CD4-positive, alpha-beta memory T cell (primary cell): ENCODE data around the gene CD99. TPM values are rescaled to one million over a fixed set of nuclear protein-coding genes. Genes with fewer than 3 reads are reported as not detected.

Source experiments
- CTCF ChIA-PET: fragments of 350-600 bp; sonication (Branson Sonifier 250); formaldehyde crosslinking; loops from one replicate; lab custom pipeline; 2021; ENCODE audit warnings: inconsistent platforms; ENCODE audit not compliant: partially characterized antibody; lab: Charles Lee
- POLR2A ChIA-PET: fragments of 350-600 bp; sonication (Branson Sonifier 250); formaldehyde crosslinking; loops from one replicate; lab custom pipeline; 2021; ENCODE audit not compliant: partially characterized antibody; lab: Charles Lee
- DNase-seq, 5 donors: peaks; one replicate each; pipeline versions ENCODE4 v3.0.0 to v3.0.0-alpha.2; 2020 to 2022; ENCODE audit warnings: mixed read lengths in 1 of 5
- H3K27ac ChIP-seq: one replicate; pipeline ENCODE4 v1.7.0; 2013; ENCODE audit warnings: low read depth, low read length
- H3K27me3 ChIP-seq: 2 replicates; pipeline ENCODE4 v1.7.0; 2013; ENCODE audit warnings: mild to moderate bottlenecking, low read length, moderate library complexity; ENCODE audit not compliant: insufficient read depth
- H3K36me3 ChIP-seq: 2 replicates; pipeline ENCODE4 v1.7.0; 2013; ENCODE audit warnings: mild to moderate bottlenecking, low read length, moderate library complexity; ENCODE audit not compliant: insufficient read depth
- H3K4me1 ChIP-seq: 2 replicates; pipeline ENCODE4 v1.7.0; 2013; ENCODE audit warnings: mild to moderate bottlenecking, low read length, moderate library complexity; ENCODE audit not compliant: insufficient read depth
- H3K4me3 ChIP-seq, 2 donors: one replicate each; pipeline ENCODE4 v1.7.0; 2013; ENCODE audit warnings: low read length in 2 of 2, mild to moderate bottlenecking in 1 of 2
- H3K9me3 ChIP-seq, 2 donors: one replicate each; pipeline ENCODE4 v1.7.0; 2013; ENCODE audit warnings: low read length in 2 of 2, control low read depth in 1 of 2; ENCODE audit not compliant: control insufficient read depth in 1 of 2
- H3K27ac Mint-ChIP-seq, 7 donors: one replicate each; pipeline ENCODE4 v1.8.0; 2020 to 2021; ENCODE audit warnings: mixed read lengths in 7 of 7, mild to moderate bottlenecking in 6 of 7, inconsistent platforms in 3 of 7, moderate library complexity in 3 of 7
- H3K27me3 Mint-ChIP-seq, 2 donors: one replicate each; pipeline ENCODE4 v1.8.0; 2020 to 2021; ENCODE audit warnings: mixed read lengths in 2 of 2
- H3K36me3 Mint-ChIP-seq, 2 donors: one replicate each; pipeline ENCODE4 v1.8.0; 2020 to 2021; ENCODE audit warnings: mixed read lengths in 2 of 2, inconsistent platforms in 1 of 2, mild to moderate bottlenecking in 1 of 2
- H3K4me1 Mint-ChIP-seq, 4 donors: one replicate each; pipeline ENCODE4 v1.8.0; 2020 to 2021; ENCODE audit warnings: mixed read lengths in 4 of 4, mild to moderate bottlenecking in 1 of 4
- H3K4me3 Mint-ChIP-seq, 8 donors: one replicate each; pipeline ENCODE4 v1.8.0; 2020 to 2021; ENCODE audit warnings: mixed read lengths in 8 of 8, mild to moderate bottlenecking in 7 of 8, moderate library complexity in 6 of 8, inconsistent platforms in 3 of 8
- H3K9me3 Mint-ChIP-seq, 8 donors: one replicate each; pipeline ENCODE4 v1.8.0; 2020 to 2021; ENCODE audit warnings: mixed read lengths in 8 of 8, mild to moderate bottlenecking in 5 of 8, inconsistent platforms in 3 of 8, moderate library complexity in 1 of 8
- intact Hi-C: fragments of 100-400 bp; cut with micrococcal nuclease; formaldehyde crosslinking; loops from one replicate; pipeline ENCODE4 v1.15.1; 2023
- polyA plus RNA-seq, 2 donors: library from polyadenylated mRNA; unstranded; fragments of 300-500 nt; fragmentation: Illumina TruSeq; gene quantifications; one replicate each; pipeline ENCODE4 v1.2.3, GENCODE V29; 2021
- total RNA-seq, 2 experiments: library from RNA; stranded (reverse); gene quantifications; one replicate each; pipeline ENCODE4 v1.2.3, GENCODE V29; 2021

Gene CD99
- total and polyA plus RNA-seq, 4 experiments from 2014 or later, result 283 to 400 (median 339) TPM

GRCh38 chrX:2708592-2709188 lies 17.6 kb downstream of the CD99 start:
- Histone ChIP-seq H3K27me3 (no peaks in the 10 kb centered on the region), H3K4me1 (peaks cover 79% of the 10 kb centered on the region), H3K36me3 (peaks cover 12% of the 10 kb centered on the region), H3K9me3 (no peaks in the 10 kb centered on the region), H3K27ac (peak overlapping the region; percentile 29), H3K4me3 (no peak overlapping the region)
- Mint-ChIP-seq H3K27ac (peak overlapping the region; percentile 33 to 90 (median 85)), H3K27me3 (no peaks in the 10 kb centered on the region), H3K36me3 (peaks cover 3 to 39% of the 10 kb centered on the region in 2 donors), H3K4me3 (peak overlapping the region; percentile 4 to 83 (median 44)), H3K9me3 (peaks cover 0 to 2% (median 0%) of the 10 kb centered on the region in 8 donors), H3K4me1 (peaks cover 52 to 75% (median 65%) of the 10 kb centered on the region in 4 donors)
- ChIA-PET POLR2A (no interaction called here), CTCF (no interaction called here)
- intact Hi-C loops, result no loop called here
- no peak for DNase-seq

GRCh38 chrX:2709556-2709955 lies 18.5 kb downstream of the CD99 start:
- H3K27me3 ChIP-seq, result no peaks in the 10 kb centered on the region
- H3K4me1 ChIP-seq, result peaks cover 77% of the 10 kb centered on the region
- peak overlapping the region; percentile 48 for H3K27ac ChIP-seq
- Mint-ChIP-seq H3K27me3 (no peaks in the 10 kb centered on the region), H3K9me3 (peaks cover 0 to 2% (median 0%) of the 10 kb centered on the region in 8 donors), H3K27ac (peak overlapping the region; percentile 88 to 95 (median 90)), H3K4me3 (peak overlapping the region in 7 of 8 donors; percentile 76 to 87 (median 82)), H3K4me1 (peaks cover 53 to 66% (median 62%) of the 10 kb centered on the region in 4 donors), H3K36me3 (peaks cover 8 to 44% of the 10 kb centered on the region in 2 donors)
- no peaks in the 10 kb centered on the region for H3K9me3 ChIP-seq
- ChIA-PET CTCF (no interaction called here), POLR2A (no interaction called here)
- intact Hi-C loops, result no loop called here
- DNase-seq, result no peak
- peaks cover 13% of the 10 kb centered on the region for H3K36me3 ChIP-seq
- peak overlapping the region; percentile 7 to 17 for H3K4me3 ChIP-seq

GRCh38 chrX:2710041-2710840 lies 19.1 kb downstream of the CD99 start:
- H3K36me3 Mint-ChIP-seq, result peaks cover 13 to 47% of the 10 kb centered on the region in 2 donors
- peak in 3 of 5 donors; percentile 16 to 78 (median 41) for DNase-seq
- H3K27ac ChIP-seq, result peak overlapping the region; percentile 48

GRCh38 chrX:2711441-2711840 lies 20.3 kb downstream of the CD99 start:
- ChIA-PET POLR2A (no interaction called here), CTCF (no interaction called here)
- Mint-ChIP-seq H3K9me3 (peaks cover 0 to 2% (median 0%) of the 10 kb centered on the region in 8 donors), H3K27me3 (no peaks in the 10 kb centered on the region), H3K27ac (peak overlapping the region in 2 of 7 donors; percentile 32 to 37), H3K4me1 (peaks cover 46 to 57% (median 53%) of the 10 kb centered on the region in 4 donors), H3K36me3 (peaks cover 19 to 52% of the 10 kb centered on the region in 2 donors), H3K4me3 (no peak overlapping the region)
- Histone ChIP-seq H3K36me3 (peaks cover 26% of the 10 kb centered on the region), H3K9me3 (no peaks in the 10 kb centered on the region), H3K4me1 (peaks cover 70% of the 10 kb centered on the region), H3K27ac (no peak overlapping the region), H3K4me3 (no peak overlapping the region), H3K27me3 (no peaks in the 10 kb centered on the region)
- no peak for DNase-seq
- intact Hi-C loops, result no loop called here

More at GRCh38 chrX:2710041-2710840, 19.1 kb downstream of the CD99 start:
- H3K36me3 ChIP-seq, result peaks cover 20% of the 10 kb centered on the region
- peak overlapping the region; percentile 72 to 87 (median 82) for H3K4me3 Mint-ChIP-seq
- no peaks in the 10 kb centered on the region for H3K27me3 Mint-ChIP-seq
- peak overlapping the region; percentile 7 to 17 for H3K4me3 ChIP-seq
- peaks cover 54 to 60% (median 57%) of the 10 kb centered on the region in 4 donors for H3K4me1 Mint-ChIP-seq
- H3K9me3 ChIP-seq, result no peaks in the 10 kb centered on the region
- POLR2A ChIA-PET, result no interaction called here
- CTCF ChIA-PET, result no interaction called here
- peak overlapping the region; percentile 88 to 95 (median 90) for H3K27ac Mint-ChIP-seq
- H3K9me3 Mint-ChIP-seq, result peaks cover 0 to 2% (median 0%) of the 10 kb centered on the region in 8 donors
- no peaks in the 10 kb centered on the region for H3K27me3 ChIP-seq
- intact Hi-C loops, result loop anchor here (1.0 kb wide), 1 partner anchor 14 kb away; no protein-coding TSS in a partner anchor
- peaks cover 77% of the 10 kb centered on the region for H3K4me1 ChIP-seq

- Histone ChIP-seq H3K9me3 (no peaks in the 10 kb centered on the region), H3K4me3 (no peak overlapping the region), H3K36me3 (peaks cover 32% of the 10 kb centered on the region), H3K4me1 (peaks cover 61% of the 10 kb centered on the region), H3K27ac (no peak overlapping the region), H3K27me3 (no peaks in the 10 kb centered on the region)
- intact Hi-C loops, result no loop called here
- ChIA-PET POLR2A (no interaction called here), CTCF (no interaction called here)
- peaks cover 25 to 56% of the 10 kb centered on the region in 2 donors for H3K36me3 Mint-ChIP-seq
- DNase-seq, result no peak
- peaks cover 40 to 55% (median 52%) of the 10 kb centered on the region in 4 donors for H3K4me1 Mint-ChIP-seq
- H3K27ac Mint-ChIP-seq, result peak overlapping the region in 2 of 7 donors; percentile 20 to 32
- no peaks in the 10 kb centered on the region for H3K27me3 Mint-ChIP-seq
- no peak overlapping the region for H3K4me3 Mint-ChIP-seq
- H3K9me3 Mint-ChIP-seq, result peaks cover 0 to 2% (median 0%) of the 10 kb centered on the region in 8 donors
Observed at GRCh38 chrX:2712428-2712827, 21.3 kb downstream of the CD99 start.

- H3K27me3 Mint-ChIP-seq, result no peaks in the 10 kb centered on the region
- intact Hi-C loops, result no loop called here
- no peaks in the 10 kb centered on the region for H3K9me3 ChIP-seq
- no peaks in the 10 kb centered on the region for H3K27me3 ChIP-seq
- H3K9me3 Mint-ChIP-seq, result peaks cover 0 to under 1% (median 0%) of the 10 kb centered on the region in 8 donors
- peaks cover 35 to 48% (median 47%) of the 10 kb centered on the region in 4 donors for H3K4me1 Mint-ChIP-seq
- peaks cover 53% of the 10 kb centered on the region for H3K4me1 ChIP-seq
- H3K36me3 ChIP-seq, result peaks cover 39% of the 10 kb centered on the region
- DNase-seq, result no peak
- peaks cover 31 to 57% of the 10 kb centered on the region in 2 donors for H3K36me3 Mint-ChIP-seq
- H3K27ac Mint-ChIP-seq, result no peak overlapping the region
- POLR2A ChIA-PET, result no interaction called here
- CTCF ChIA-PET, result no interaction called here
- no peak overlapping the region for H3K27ac ChIP-seq
- H3K4me3 Mint-ChIP-seq, result no peak overlapping the region
- no peak overlapping the region for H3K4me3 ChIP-seq
Observed at GRCh38 chrX:2712890-2713840, 22.1 kb downstream of the CD99 start.
